Dermis blood vessel endothelial cell (primary cell): ENCODE measurements around the gene PARP1. TPM values are rescaled to one million over a fixed set of nuclear protein-coding genes. Genes with fewer than 3 reads are reported as not detected.

ENCODE experiments used
- DNase-seq: peaks from one replicate; pipeline ENCODE4 v3.0.0; 2010
- total RNA-seq: library from RNA; depleted of rRNA; stranded (reverse); fragments of >200 nt; gene quantifications from 2 replicates; pipeline ENCODE4 v1.2.3, GENCODE V29; 2014

Gene PARP1
- total RNA-seq, 1 donor from 2014 or later = 126 TPM

DNA sequence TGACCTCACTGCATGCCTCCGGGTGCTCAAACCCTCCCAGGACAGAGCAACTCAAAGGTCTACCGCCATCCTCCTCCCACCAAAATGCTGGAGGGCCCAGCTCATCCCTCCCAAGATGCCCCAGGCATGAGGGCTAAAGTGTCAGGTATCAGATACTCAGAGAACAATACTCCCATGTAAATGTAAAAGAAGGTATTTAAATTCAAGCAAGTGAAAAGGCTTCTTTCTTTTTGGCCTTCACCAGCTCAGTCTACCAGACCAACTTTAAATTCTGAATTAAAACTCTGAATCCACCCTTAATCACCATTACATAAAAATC, 3.0 kb downstream of the PARP1 start:
- DNase-seq = no peak

DNA sequence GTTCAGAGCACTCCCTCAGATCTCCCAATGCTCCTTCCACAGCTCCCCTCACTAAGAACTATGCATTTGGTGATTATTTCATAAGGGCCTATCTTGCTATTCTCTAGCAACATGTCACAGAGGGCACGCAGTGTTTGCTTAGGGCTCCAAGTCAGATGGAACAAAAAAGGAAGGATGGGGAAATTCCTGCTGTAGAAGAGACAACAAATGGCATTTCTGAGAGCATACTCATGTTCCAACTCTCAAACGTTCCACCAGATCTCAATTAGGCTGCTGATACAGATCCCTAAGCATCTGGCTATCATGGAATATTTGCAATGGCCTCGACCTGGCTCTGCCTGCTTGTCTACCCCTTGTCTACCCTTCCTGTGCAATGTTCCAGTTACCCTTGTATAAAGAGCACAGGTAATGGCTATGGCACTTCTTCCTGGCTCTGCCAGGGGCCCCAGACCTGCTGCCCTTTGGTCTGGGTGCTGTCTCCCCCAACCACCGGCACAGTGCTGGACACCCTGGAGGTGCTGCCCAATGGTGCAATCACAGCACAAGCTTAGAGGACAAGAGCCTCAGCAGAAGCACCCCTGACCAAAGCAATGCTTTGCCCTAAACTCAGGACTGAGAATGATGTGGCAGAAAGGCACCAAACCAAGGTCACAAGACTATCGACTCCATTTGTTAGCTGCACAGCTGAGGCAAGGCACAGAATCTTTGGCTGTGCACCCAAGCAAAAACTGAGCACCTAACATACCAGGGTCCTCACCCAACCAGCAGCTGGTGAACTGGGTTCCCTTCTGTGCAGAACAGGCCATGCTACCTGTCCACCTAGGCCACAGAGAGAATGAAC, 3.6 kb downstream of the PARP1 start:
- DNase-seq = no peak

GRCh38 chr1:226403201-226404034, 4.5 kb downstream of the PARP1 start:
- DNase-seq = peak; percentile 55

- DNase-seq = no peak
Measured at GRCh38 chr1:226402739-226403165, 5.1 kb downstream of the PARP1 start.

GRCh38 chr1:226401355-226402303, 6.3 kb downstream of the PARP1 start:
- no peak for DNase-seq

DNA sequence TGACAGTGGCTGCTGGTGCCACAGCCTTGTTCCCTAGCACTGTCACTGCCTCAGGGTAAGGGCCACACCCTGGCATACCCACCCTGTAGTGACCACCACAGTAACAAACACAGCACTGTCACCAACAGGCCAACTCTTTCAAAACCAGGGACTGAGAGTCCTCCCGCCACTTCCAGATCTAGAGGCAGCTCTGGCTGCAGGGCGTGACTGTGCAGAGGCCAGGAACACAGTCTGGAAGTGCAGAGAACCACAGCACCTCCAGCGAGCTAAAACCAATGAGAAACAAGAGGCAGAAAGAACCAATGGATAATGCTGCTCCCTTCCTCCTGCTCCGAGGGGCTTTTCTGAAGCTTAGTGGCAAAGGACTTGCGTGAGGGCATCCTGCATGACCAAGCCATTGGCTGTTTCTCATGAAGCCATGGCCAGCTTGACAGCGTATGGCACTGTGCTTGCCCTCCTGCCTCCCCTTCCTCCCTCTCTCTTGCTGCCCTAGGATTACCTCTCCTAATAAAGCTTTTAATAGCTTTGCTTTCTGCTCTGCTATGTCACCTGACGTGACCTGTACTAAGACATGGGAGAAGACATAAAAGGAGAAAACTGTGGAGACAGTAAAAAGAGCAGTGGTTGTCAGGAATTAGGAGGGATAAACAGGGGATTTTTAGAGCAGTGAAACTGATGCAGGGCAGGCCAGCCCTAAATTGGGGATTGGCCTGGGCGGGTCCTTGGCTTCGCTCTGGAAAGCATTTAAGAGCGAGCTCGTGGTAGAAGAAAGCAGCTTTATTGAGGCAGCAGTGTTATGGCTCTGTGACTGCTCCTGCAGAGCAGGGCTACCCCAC, 7.2 kb downstream of the PARP1 start:
- DNase-seq = no peak

DNA sequence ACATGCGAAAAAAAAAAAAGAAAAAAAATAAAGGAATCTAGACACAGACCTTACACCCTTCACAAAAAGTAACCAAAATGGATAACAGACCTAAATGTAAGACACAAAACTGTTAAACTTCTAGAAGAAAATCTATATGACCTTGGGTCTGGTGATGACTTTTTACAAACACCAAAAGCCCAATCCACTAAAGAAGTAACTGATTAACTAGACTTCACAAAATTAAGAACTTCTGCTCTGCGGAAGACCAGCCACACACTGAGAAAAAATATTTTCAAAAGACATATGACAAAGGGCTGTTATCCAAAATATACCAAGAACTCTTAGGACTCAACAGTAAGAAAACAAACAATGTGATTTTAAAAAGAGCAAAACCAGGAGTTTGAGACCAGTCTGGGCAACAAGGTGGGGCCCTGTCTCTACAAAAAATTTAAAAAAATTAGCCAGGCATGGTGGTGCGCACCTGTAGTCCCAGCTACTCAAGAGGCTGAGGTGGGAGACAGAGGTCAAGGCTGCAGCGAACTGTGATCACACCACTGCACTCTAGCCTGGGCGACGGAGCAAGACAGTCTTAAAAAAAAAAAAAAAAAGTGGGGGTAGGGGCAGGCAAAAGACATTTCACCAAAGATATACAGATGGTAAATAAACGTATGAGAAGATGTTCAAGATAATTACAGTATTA, 9.8 kb downstream of the PARP1 start:
- no peak for DNase-seq

- no peak for DNase-seq
Measured at GRCh38 chr1:226397011-226397926, 10.6 kb downstream of the PARP1 start.

DNA sequence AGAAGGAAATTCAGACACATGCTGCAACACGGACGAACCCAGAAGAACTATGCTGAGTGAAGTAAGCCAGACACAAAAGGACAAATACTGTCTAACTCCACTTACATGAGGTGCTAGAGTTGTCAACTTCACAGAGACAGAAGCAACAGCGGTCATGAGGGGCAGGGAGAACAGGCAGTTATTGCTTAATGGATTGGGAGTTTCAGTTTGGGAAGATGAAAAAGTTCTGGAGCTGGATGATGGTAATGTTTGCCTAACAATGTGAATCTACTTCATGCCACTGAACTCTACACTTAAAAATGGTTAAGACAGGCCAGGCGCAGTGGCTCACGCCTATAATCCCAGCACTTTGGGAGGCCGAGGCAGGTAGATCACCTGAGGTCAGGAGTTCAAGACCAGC, 12.1 kb downstream of the PARP1 start:
- DNase-seq = no peak

- no peak for DNase-seq
Measured at GRCh38 chr1:226394462-226394861, 13.4 kb downstream of the PARP1 start.

DNA sequence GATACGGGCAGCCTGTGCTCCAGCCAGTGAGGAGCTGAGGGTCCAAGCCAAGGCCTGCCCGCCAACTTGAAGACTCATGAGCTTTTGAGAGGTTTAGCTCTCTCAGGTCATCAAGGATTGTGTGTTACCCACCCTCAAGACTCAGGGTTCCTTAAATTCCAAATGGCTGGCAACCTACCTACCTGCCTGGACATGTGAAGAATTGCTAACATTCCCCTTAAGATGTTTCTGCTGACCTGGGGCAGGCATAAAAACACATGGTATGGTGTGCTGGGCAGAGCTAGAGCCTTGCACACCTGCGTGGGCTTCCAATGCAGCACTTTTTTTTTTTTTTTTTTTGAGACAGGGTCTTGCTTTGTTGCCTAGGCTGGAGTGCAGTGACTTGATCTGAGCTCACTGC, 17.2 kb downstream of the PARP1 start:
- DNase-seq = no peak

DNA sequence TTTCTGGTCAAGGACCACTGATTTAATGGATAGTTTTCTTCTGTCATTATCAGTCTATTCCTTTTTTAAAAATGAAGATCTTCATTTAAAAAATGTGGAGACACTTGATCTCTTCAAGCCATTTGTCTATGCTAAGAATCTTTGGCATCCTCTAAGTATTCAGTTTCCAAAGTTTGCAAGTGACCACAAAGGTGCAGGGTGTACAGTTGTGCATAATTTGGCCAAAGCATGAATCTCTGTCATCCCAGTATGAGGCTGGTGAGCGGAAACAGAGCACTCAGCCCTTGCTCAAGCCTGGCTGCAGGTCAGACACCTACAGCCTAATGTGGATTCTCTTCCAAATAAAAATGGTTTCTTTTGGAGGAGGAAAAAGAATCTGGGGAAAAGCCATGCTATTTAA, 19.8 kb downstream of the PARP1 start:
- no peak for DNase-seq

- DNase-seq = no peak
Measured at GRCh38 chr1:226384717-226385116, 23.2 kb downstream of the PARP1 start.

DNA sequence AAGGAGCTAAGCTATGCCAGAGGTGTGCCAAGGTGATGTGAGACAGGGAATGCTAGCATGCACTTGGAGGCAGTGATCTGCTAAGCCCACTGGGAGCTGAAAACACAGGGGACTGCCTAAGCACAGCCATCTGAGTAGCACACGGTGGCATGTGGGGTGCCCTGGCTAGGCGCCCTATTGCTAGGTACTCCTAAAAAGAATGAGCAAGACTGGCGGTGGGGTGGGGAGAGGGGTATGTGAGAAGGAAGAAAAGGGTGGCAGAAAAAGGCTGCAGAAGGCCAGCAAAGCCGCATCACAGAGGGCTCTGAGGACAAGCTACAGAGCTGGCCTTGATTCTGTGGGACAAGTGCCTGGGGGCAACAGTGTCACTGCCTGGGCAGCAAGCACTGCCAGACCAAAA, 23.9 kb downstream of the PARP1 start:
- no peak for DNase-seq

GRCh38 chr1:226382030-226382429, 25.9 kb downstream of the PARP1 start:
- DNase-seq = no peak

DNA sequence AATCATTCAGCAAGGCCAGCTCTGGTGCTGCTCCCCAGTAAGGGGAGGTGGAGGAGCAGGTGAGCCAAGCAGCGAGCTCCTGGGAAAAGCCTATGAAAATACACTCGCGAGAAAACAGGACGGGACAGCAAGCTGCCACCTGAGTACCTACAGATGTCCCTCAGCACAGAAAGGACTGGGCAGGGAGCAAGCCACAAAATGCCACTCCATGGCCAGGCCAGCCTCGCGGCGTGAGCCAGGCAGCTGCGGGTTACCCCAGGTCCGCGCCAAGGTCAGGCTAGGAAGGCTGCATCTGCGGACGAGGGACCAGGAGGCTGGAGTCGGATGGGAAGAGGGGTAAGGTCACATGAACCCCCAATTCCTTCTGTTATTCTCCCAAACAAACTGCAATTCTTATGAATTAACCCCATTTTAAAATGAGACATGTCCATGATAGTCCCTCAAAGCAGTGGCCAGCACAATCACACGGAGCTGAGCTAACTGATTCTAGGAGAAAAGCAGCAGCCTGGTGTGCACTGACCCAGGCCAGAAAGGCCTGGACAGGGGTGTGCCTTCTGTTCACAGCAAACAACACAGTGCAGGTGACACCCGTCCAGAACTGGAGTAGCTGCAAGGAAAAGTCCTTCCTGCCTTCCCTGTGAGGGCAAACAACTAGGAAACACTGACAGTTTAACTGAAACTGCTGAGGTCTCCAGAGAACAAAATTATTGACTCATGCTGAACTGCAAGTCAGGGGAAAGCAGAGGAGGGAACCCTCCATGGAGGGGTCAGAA, 26.5 kb downstream of the PARP1 start:
- no peak for DNase-seq

DNA sequence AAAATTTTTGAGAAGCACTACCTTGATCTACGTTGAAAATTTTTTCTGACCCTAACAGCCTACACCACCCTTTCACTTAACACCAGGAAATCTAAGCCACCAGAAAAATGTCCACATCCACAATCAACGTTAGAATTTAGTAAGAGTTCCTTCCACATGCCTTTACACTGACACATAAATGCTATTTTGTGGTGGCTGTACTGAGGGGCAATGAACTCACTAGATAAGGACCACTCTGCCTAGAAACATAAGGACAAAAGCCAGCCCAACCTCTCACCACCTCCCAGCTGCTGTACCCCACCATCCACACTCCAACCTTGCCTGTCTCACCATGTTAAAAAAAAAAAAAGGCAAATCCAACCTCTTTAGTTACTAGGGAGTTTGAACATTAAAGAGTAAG, 29.8 kb downstream of the PARP1 start:
- DNase-seq = no peak

DNA sequence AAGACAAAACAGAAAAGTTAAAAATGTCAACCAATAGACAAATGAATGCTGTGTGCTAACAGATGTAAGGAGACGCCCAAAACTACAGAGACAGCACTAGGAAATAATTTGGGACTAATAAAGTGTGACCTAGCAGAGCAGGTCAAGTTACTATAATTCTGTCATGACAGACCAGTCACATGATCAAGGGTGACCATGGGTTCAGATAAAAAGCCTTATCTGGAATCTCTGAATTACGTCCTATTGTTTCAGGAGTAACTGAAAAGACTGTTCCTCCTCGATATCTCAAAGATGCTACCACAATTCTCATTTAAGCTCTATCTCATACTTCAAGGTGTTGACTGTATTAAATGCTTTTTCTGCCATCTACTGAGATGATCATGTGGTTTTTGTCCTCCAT, 31.6 kb downstream of the PARP1 start:
- no peak for DNase-seq

DNA sequence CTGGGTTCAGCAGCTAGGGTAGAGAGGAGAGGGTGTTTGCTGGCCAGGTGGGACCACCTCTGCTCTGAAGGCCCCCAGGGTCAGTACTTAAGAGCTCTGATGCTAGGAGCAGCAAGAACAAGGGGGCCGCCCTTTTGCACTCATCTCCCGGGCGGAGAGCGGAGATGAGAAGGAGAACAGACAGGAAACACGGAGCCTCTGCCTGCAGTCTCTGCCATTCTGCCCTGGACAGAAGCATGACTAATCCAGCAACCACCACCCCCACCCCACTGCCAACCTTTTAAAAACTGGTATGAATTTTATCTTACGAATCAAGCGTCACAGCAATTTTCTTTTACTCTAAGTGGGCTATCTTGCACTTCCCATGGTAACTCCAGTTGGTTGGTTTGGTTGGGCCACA, 34.5 kb downstream of the PARP1 start:
- DNase-seq = peak; percentile 36
